Tibial artery (tissue), 4 donors: ENCODE results near the gene ADARB2.

Source experiments
- DNase-seq, 2 donors: peaks; one replicate each; pipeline ENCODE4 v3.0.0-alpha.2; 2019
- H3K27ac ChIP-seq, 2 donors: fragments of 200-600 bp; sonication (generic) in 1 of 2; 1 replicate in 1 of 2; 2 replicates in 1 of 2; pipeline ENCODE4 v1.5.1; 2018 to 2019; ENCODE audit warnings: mild to moderate bottlenecking in 1 of 2
- H3K27me3 ChIP-seq, 2 donors: fragments of 200-600 bp; sonication (generic) in 1 of 2; one replicate each; pipeline versions ENCODE4 v1.5.1 to v1.6.0; 2016 to 2019
- H3K36me3 ChIP-seq, 3 donors: fragments of 200-600 bp; sonication (generic) in 2 of 3; one replicate each; pipeline ENCODE4 v1.5.1; 2016 to 2019; ENCODE audit warnings: mild to moderate bottlenecking in 2 of 3
- H3K4me1 ChIP-seq, 4 donors: fragments of 200-600 bp; sonication (generic) in 2 of 4; 1 replicate in 3 of 4; 2 replicates in 1 of 4; pipeline ENCODE4 v1.5.1; 2016 to 2019
- H3K4me3 ChIP-seq, 2 donors: fragments of 200-600 bp; sonication (generic) in 1 of 2; 1 replicate in 1 of 2; 2 replicates in 1 of 2; pipeline ENCODE4 v1.5.1; 2018 to 2019; ENCODE audit warnings: mild to moderate bottlenecking in 2 of 2
- H3K9me3 ChIP-seq, 3 donors: fragments of 200-600 bp; sonication (generic) in 1 of 3; one replicate each; pipeline ENCODE4 v1.5.1; 2016 to 2019
- CTCF ChIP-seq, 2 experiments: fragments of 200-600 bp in 1 of 2; fragments of 450-650 bp in 1 of 2; IDR thresholded peaks; one replicate each; pipeline ENCODE4 v1.5.1; 2017 to 2019; ENCODE audit warnings: antibody characterized with exemption in 2 of 2, mild to moderate bottlenecking in 1 of 2, moderate library complexity in 1 of 2
- intact Hi-C: fragments of 100-400 bp; cut with DNase I; formaldehyde crosslinking; loops from one replicate; pipeline ENCODE4 v1.15.0; 2023; ENCODE audit warnings: low total_unique reads

The ADARB2 gene

GRCh38 chr10:1158066-1158465 lies 579.3 kb downstream of the ADARB2 start:
- no peak overlapping the region for H3K4me3 ChIP-seq
- DNase-seq: no peak
- H3K4me1 ChIP-seq: no peaks in the 10 kb centered on the region
- H3K36me3 ChIP-seq: no peaks in the 10 kb centered on the region
- H3K27ac ChIP-seq: no peak overlapping the region
- no peak for TF ChIP-seq CTCF (IDR thresholded peaks at IDR 0.05)
- intact Hi-C loops: no loop called here
- H3K9me3 ChIP-seq: no peaks in the 10 kb centered on the region
- peaks cover 0 to 14% of the 10 kb centered on the region in 2 donors for H3K27me3 ChIP-seq

GRCh38 chr10:1157615-1157933 lies 579.8 kb downstream of the ADARB2 start:
- Histone ChIP-seq H3K36me3 (no peaks in the 10 kb centered on the region), H3K4me1 (no peaks in the 10 kb centered on the region), H3K4me3 (no peak overlapping the region), H3K27ac (no peak overlapping the region), H3K27me3 (peaks cover 0 to 14% of the 10 kb centered on the region in 2 donors), H3K9me3 (no peaks in the 10 kb centered on the region)
- intact Hi-C loops: no loop called here
- DNase-seq: peak in 1 of 2 donors; percentile 13
- no peak for TF ChIP-seq CTCF (IDR thresholded peaks at IDR 0.05)

GRCh38 chr10:1156921-1157614 lies 580.3 kb downstream of the ADARB2 start:
- no peak overlapping the region for H3K4me3 ChIP-seq
- intact Hi-C loops: no loop called here
- no peaks in the 10 kb centered on the region for H3K9me3 ChIP-seq
- peak in 1 of 2 donors; percentile 45 for DNase-seq
- no peak for TF ChIP-seq CTCF (IDR thresholded peaks at IDR 0.05)
- H3K36me3 ChIP-seq: no peaks in the 10 kb centered on the region
- H3K27me3 ChIP-seq: peaks cover 0 to 14% of the 10 kb centered on the region in 2 donors
- H3K4me1 ChIP-seq: no peaks in the 10 kb centered on the region
- H3K27ac ChIP-seq: no peak overlapping the region

GRCh38 chr10:1156616-1156886 lies 580.8 kb downstream of the ADARB2 start:
- Histone ChIP-seq H3K27ac (no peak overlapping the region), H3K4me1 (no peaks in the 10 kb centered on the region), H3K9me3 (no peaks in the 10 kb centered on the region), H3K36me3 (no peaks in the 10 kb centered on the region), H3K4me3 (no peak overlapping the region), H3K27me3 (peaks cover 0 to 14% of the 10 kb centered on the region in 2 donors)
- no peak for TF ChIP-seq CTCF (IDR thresholded peaks at IDR 0.05)
- intact Hi-C loops: no loop called here
- DNase-seq: no peak

- no peak overlapping the region for H3K4me3 ChIP-seq
- peaks cover 0 to 14% of the 10 kb centered on the region in 2 donors for H3K27me3 ChIP-seq
- no peaks in the 10 kb centered on the region for H3K36me3 ChIP-seq
- no peaks in the 10 kb centered on the region for H3K9me3 ChIP-seq
- no peak for TF ChIP-seq CTCF (IDR thresholded peaks at IDR 0.05)
- H3K27ac ChIP-seq: no peak overlapping the region
- DNase-seq: peak in 1 of 2 donors; percentile 48
- no peaks in the 10 kb centered on the region for H3K4me1 ChIP-seq
- intact Hi-C loops: no loop called here
These were observed 581.3 kb downstream of the ADARB2 start for GRCh38 chr10:1155791-1156615.
